Epithelial cell of proximal tubule (primary cell): ENCODE data around the gene ZNF609. TPM values are rescaled to one million over a fixed set of nuclear protein-coding genes. Genes with fewer than 3 reads are reported as not detected.

ENCODE experiments used
- DNase-seq: peaks from one replicate; pipeline ENCODE4 v3.0.0-alpha.2; 2011; ENCODE audit warnings: low read depth
- H3K4me3 ChIP-seq: 2 replicates; pipeline ENCODE4 v1.5.1; 2011; ENCODE audit warnings: low read depth, mild to moderate bottlenecking, low read length
- total RNA-seq: library from RNA; depleted of rRNA; stranded (reverse); fragments of >200 nt; gene quantifications from 2 replicates; pipeline ENCODE4 v1.2.3, GENCODE V29; 2015
- TF ChIP-seq, protein P1 (sequence below): conservative IDR thresholded peaks from 2 replicates; pipeline ENCODE4 v1.5.1; 2012; ENCODE audit warnings: low read depth, mild to moderate bottlenecking, low read length

The ZNF609 gene
- total RNA-seq, 1 donor from 2014 or later, result 11.0 TPM

- DNase-seq, result no peak
- H3K4me3 ChIP-seq, result no peak overlapping the region
- TF ChIP-seq, protein P1, sequence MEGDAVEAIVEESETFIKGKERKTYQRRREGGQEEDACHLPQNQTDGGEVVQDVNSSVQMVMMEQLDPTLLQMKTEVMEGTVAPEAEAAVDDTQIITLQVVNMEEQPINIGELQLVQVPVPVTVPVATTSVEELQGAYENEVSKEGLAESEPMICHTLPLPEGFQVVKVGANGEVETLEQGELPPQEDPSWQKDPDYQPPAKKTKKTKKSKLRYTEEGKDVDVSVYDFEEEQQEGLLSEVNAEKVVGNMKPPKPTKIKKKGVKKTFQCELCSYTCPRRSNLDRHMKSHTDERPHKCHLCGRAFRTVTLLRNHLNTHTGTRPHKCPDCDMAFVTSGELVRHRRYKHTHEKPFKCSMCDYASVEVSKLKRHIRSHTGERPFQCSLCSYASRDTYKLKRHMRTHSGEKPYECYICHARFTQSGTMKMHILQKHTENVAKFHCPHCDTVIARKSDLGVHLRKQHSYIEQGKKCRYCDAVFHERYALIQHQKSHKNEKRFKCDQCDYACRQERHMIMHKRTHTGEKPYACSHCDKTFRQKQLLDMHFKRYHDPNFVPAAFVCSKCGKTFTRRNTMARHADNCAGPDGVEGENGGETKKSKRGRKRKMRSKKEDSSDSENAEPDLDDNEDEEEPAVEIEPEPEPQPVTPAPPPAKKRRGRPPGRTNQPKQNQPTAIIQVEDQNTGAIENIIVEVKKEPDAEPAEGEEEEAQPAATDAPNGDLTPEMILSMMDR, result no peak
These were observed 271.9 kb downstream of the ZNF609 start for GRCh38 chr15:64732156-64732860.

Other genes starting within 250 kb of the ZNF609 start
- 12.0 and 12.3 TPM in 2 replicates for gene CSNK1G1, start 104.4 kb upstream of the ZNF609 start, total RNA-seq
- 65.5 and 107 TPM in 2 replicates for gene PCLAF, start 79.1 kb upstream of the ZNF609 start, total RNA-seq
- 6.7 and 9.4 TPM in 2 replicates for gene TRIP4, start 72.7 kb upstream of the ZNF609 start, total RNA-seq